ENCODE measurements around the gene KCTD10. TPM values are rescaled to one million over a fixed set of nuclear protein-coding genes. Genes with fewer than 3 reads are reported as not detected.

The KCTD10 gene
- total RNA-seq, 1 experiment from 2014 or later = 44.7 TPM

DNA sequence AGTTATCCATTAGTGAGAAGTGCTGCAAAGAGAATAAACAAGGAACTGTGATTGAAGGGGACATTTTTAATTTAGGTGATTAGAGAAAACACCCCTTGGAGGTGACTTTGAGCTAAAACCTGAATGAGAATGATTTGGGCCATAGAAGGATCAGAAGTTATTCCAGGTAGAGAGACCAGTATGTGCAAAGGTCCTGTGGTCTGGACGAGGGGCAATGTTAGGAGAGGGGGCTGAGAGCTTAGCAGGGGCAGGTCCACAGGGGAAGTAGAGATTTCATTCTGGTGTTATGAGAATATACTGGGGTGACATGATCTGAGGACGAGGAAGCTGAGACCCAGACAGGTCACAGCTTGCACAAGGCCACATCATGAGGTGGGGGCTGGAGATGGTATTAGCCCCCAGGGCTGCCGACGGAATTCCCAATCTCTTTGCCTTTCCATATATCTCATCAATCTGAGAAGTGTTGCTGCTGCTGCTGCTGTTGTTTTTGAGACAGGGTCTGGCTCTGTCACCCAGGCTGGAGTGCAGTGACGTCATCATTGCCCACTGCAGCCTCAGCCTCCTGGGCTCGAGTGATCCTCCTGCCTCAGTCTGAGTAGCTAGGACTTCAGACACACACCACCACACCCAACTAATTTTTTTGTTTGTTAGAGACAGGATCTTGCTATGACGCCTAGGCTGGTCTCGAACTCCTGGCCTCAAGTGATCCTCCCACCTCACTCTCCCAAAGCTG lies 55.6 kb downstream of the KCTD10 start:
- CTCF ChIA-PET = interaction anchor here (0.6 to 3.7 kb wide), 3 partner anchors 12 to 158 kb away, joined by 3 to 28 read pairs (median 4); no protein-coding TSS in a partner anchor
- peaks cover 9% of the 10 kb centered on the region; the same call in 1 of the 2 replicates for H3K9me3 Mint-ChIP-seq

More for the DNA sequence above, 55.6 kb downstream of the KCTD10 start:
- no peaks in the 10 kb centered on the region for H3K4me1 Mint-ChIP-seq
- DNase-seq (ENCODE audit: low spot score) (no peak), ATAC-seq (no peak)
- POLR2A ChIA-PET = interaction anchor here (0.7 kb wide), 1 partner anchor 9 kb away, joined by 3 read pairs; no protein-coding TSS in a partner anchor
- no peaks in the 10 kb centered on the region; the same call in 1 of the 2 replicates for H3K27me3 Mint-ChIP-seq (ENCODE audit: low read depth)
- no peak overlapping the region for H3K4me3 Mint-ChIP-seq
- TF ChIP-seq, protein P1, sequence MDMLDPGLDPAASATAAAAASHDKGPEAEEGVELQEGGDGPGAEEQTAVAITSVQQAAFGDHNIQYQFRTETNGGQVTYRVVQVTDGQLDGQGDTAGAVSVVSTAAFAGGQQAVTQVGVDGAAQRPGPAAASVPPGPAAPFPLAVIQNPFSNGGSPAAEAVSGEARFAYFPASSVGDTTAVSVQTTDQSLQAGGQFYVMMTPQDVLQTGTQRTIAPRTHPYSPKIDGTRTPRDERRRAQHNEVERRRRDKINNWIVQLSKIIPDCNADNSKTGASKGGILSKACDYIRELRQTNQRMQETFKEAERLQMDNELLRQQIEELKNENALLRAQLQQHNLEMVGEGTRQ (CRISPR knock-in tag; IDR thresholded peaks at IDR 0.05) = no peak
- TF ChIP-seq, protein P2, sequence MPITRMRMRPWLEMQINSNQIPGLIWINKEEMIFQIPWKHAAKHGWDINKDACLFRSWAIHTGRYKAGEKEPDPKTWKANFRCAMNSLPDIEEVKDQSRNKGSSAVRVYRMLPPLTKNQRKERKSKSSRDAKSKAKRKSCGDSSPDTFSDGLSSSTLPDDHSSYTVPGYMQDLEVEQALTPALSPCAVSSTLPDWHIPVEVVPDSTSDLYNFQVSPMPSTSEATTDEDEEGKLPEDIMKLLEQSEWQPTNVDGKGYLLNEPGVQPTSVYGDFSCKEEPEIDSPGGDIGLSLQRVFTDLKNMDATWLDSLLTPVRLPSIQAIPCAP (CRISPR knock-in tag; IDR thresholded peaks at IDR 0.05) = no peak
- TF ChIP-seq ATF1 (CRISPR knock-in tag; IDR thresholded peaks at IDR 0.05) = no peak
- TF ChIP-seq, protein P3, sequence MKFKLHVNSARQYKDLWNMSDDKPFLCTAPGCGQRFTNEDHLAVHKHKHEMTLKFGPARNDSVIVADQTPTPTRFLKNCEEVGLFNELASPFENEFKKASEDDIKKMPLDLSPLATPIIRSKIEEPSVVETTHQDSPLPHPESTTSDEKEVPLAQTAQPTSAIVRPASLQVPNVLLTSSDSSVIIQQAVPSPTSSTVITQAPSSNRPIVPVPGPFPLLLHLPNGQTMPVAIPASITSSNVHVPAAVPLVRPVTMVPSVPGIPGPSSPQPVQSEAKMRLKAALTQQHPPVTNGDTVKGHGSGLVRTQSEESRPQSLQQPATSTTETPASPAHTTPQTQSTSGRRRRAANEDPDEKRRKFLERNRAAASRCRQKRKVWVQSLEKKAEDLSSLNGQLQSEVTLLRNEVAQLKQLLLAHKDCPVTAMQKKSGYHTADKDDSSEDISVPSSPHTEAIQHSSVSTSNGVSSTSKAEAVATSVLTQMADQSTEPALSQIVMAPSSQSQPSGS (CRISPR knock-in tag; IDR thresholded peaks at IDR 0.05; ENCODE audit: borderline replicate concordance, low read depth) = no peak
- TF ChIP-seq ZNF317 (CRISPR knock-in tag; IDR thresholded peaks at IDR 0.05; ENCODE audit: borderline replicate concordance, low read depth) = no peak
- TF ChIP-seq MXD4 (CRISPR knock-in tag; IDR thresholded peaks at IDR 0.05; ENCODE audit: borderline replicate concordance) = no peak
- TF ChIP-seq ZNF219 (CRISPR knock-in tag; IDR thresholded peaks at IDR 0.05; ENCODE audit: borderline replicate concordance) = no peak
- no peak for TF ChIP-seq NFATC4 (CRISPR knock-in tag; IDR thresholded peaks at IDR 0.05)
- TF ChIP-seq CREB1 (CRISPR knock-in tag; IDR thresholded peaks at IDR 0.05) = no peak
- TF ChIP-seq, protein P4, sequence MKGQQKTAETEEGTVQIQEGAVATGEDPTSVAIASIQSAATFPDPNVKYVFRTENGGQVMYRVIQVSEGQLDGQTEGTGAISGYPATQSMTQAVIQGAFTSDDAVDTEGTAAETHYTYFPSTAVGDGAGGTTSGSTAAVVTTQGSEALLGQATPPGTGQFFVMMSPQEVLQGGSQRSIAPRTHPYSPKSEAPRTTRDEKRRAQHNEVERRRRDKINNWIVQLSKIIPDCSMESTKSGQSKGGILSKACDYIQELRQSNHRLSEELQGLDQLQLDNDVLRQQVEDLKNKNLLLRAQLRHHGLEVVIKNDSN (CRISPR knock-in tag; IDR thresholded peaks at IDR 0.05) = no peak
- TF ChIP-seq, protein P5, sequence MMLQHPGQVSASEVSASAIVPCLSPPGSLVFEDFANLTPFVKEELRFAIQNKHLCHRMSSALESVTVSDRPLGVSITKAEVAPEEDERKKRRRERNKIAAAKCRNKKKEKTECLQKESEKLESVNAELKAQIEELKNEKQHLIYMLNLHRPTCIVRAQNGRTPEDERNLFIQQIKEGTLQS (CRISPR knock-in tag; conservative IDR thresholded peaks at IDR 0.05) = no peak
- TF ChIP-seq SMAD3 (CRISPR knock-in tag; IDR thresholded peaks at IDR 0.05; ENCODE audit: borderline replicate concordance) = no peak
- TF ChIP-seq, protein P6, sequence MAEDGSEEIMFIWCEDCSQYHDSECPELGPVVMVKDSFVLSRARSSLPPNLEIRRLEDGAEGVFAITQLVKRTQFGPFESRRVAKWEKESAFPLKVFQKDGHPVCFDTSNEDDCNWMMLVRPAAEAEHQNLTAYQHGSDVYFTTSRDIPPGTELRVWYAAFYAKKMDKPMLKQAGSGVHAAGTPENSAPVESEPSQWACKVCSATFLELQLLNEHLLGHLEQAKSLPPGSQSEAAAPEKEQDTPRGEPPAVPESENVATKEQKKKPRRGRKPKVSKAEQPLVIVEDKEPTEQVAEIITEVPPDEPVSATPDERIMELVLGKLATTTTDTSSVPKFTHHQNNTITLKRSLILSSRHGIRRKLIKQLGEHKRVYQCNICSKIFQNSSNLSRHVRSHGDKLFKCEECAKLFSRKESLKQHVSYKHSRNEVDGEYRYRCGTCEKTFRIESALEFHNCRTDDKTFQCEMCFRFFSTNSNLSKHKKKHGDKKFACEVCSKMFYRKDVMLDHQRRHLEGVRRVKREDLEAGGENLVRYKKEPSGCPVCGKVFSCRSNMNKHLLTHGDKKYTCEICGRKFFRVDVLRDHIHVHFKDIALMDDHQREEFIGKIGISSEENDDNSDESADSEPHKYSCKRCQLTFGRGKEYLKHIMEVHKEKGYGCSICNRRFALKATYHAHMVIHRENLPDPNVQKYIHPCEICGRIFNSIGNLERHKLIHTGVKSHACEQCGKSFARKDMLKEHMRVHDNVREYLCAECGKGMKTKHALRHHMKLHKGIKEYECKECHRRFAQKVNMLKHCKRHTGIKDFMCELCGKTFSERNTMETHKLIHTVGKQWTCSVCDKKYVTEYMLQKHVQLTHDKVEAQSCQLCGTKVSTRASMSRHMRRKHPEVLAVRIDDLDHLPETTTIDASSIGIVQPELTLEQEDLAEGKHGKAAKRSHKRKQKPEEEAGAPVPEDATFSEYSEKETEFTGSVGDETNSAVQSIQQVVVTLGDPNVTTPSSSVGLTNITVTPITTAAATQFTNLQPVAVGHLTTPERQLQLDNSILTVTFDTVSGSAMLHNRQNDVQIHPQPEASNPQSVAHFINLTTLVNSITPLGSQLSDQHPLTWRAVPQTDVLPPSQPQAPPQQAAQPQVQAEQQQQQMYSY (CRISPR knock-in tag; IDR thresholded peaks at IDR 0.05) = no peak
- no peak for TF ChIP-seq NFYB (CRISPR knock-in tag; conservative IDR thresholded peaks at IDR 0.05; ENCODE audit: low read depth)
- TF ChIP-seq, protein P7, sequence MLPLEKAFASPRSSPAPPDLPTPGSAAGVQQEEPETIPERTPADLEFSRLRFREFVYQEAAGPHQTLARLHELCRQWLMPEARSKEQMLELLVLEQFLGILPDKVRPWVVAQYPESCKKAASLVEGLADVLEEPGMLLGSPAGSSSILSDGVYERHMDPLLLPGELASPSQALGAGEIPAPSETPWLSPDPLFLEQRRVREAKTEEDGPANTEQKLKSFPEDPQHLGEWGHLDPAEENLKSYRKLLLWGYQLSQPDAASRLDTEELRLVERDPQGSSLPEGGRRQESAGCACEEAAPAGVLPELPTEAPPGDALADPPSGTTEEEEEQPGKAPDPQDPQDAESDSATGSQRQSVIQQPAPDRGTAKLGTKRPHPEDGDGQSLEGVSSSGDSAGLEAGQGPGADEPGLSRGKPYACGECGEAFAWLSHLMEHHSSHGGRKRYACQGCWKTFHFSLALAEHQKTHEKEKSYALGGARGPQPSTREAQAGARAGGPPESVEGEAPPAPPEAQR (CRISPR knock-in tag; IDR thresholded peaks at IDR 0.05) = no peak
- no peak for TF ChIP-seq NFE2L1 (CRISPR knock-in tag; IDR thresholded peaks at IDR 0.05)
- no peak overlapping the region for H3K27ac Mint-ChIP-seq
- H3K36me3 Mint-ChIP-seq = no peaks in the 10 kb centered on the region
